GM18517 (cell line): ENCODE results near the gene ENHO.

ENCODE experiments used
- ATAC-seq: cut with Tn5 transposase; IDR thresholded peaks from one replicate; pipeline ENCODE4 v1.9.1; 2021; ENCODE audit warnings: mild to moderate bottlenecking, moderate library complexity; ENCODE audit not compliant: unreplicated experiment

ENHO gene

DNA sequence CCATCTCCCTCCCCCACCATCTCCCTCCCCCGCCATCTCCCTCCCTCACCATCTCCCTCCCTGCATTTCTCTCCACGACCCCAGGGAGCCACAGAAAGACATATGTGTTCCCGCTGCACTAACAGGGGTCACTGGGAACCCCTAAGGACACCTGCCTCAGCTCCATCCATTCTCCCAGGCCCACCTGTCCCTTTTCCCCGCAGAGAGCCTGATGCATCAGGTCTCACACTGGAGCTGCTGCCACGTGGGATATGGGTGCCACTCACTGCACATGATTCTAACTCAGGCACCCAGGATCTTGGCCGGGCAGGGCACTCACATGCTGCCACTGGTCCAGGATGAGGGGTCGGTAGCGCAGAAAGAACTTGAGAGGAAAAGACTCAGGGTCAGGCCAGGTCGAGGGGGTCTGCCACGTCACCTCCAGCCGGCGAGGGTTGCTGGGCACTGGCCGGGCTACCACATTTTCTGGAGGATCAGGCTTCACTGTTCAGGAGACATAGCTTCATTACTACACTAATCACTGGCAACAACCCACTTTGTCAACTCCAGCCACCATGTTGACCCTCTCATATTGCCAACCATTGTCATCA, 33.2 kb upstream of the ENHO start:
- no peak for ATAC-seq

DNA sequence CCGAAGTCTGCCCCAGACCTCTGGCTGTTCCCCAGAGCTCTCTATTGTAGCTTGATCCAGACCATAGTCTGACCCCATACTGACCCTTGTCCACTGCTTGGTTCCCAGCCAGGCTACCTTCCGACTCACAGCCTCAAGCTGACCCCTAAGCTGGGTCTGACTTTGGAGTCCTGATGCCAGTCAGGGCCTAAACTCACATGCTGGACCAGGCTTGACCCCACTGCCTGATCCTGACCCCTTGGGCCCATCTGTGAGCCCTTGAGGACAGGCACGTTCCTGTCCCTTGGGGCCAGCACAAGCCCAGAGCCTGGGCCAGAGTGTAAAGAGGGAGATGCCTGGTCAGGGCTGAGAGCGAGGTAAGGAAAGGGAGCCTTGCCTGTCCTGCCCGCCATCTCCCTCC, 32.7 kb upstream of the ENHO start:
- no peak for ATAC-seq

DNA sequence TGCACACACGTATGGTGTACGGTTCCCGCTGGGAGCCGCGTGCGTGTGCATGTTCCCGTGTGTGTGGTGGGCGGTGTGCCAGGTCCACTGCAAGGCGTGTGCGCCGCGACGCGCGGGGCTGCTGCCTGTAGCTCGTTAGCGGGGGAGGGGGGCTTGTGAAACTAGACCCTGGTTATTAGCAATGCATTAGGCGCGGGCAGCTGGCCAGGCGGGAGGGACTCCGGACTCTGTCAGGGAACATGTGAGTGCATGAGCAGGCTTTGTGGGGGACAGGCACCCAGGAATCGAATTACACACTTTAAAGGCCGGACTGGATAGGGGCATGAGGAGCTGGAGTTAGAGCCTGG, 32.2 kb upstream of the ENHO start:
- ATAC-seq: no peak

DNA sequence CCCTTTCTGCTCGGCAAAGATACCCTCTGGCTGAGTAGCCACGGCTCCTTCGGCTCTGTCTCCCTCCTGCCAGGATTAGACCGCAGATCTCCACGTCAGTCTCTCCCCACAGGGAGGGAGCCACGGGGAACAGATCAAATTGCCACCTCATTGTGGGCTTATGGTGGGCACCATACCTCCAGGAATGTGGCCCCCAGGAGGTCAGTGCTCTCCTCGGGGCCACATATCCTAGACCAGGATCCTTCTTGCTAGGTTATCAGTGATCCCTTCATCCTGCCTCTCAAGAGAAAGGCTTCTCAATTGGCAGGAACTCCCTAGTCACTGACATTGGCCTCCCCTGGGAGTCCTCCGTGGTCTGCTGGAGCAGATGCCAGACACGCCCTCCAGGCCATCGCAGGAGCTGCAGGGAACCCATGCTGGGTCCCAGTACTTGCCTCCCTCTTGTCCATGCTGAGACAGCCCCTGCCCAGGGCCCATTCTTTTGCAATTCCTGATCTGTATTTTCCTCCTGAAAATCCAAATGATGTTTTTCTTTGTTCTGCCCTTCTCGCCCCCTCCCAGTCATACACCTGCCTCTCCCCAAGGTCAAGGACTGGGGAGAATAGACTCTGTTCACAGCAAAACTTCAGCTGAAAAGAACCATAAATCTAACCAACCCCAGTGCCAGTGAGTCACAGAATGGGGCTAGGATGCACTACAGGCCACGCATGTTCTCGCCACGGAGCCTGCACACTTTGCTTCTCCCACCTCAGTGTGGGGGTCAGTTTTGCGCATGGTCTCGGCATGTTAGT, 31.6 kb upstream of the ENHO start:
- ATAC-seq: no peak

GRCh38 chr9:34553511-34554021, 30.8 kb upstream of the ENHO start:
- no peak for ATAC-seq

DNA sequence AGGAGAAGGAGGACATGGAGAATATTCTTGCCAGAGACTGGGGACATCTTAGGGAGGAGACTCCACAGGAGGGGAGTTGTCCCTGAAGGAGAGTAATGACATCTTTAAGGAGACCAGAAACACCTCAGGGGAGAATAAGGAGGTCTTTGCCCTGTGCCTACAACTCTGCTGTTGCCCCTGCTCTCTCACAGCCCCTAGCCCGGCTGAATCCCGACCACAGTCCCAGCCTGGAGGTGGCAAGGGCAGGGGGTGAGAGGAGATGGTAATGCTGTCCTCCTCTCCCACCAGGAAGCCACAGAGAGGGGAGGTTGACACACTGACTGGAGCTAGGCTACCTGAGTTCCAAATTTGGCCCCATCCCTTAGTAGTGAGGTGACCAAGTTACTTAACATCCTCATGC, 30.2 kb upstream of the ENHO start:
- ATAC-seq: no peak

GRCh38 chr9:34552606-34552981, 29.8 kb upstream of the ENHO start:
- no peak for ATAC-seq

GRCh38 chr9:34551751-34552605, 29.2 kb upstream of the ENHO start:
- ATAC-seq: no peak

GRCh38 chr9:34550681-34551270, 28.0 kb upstream of the ENHO start:
- no peak for ATAC-seq

DNA sequence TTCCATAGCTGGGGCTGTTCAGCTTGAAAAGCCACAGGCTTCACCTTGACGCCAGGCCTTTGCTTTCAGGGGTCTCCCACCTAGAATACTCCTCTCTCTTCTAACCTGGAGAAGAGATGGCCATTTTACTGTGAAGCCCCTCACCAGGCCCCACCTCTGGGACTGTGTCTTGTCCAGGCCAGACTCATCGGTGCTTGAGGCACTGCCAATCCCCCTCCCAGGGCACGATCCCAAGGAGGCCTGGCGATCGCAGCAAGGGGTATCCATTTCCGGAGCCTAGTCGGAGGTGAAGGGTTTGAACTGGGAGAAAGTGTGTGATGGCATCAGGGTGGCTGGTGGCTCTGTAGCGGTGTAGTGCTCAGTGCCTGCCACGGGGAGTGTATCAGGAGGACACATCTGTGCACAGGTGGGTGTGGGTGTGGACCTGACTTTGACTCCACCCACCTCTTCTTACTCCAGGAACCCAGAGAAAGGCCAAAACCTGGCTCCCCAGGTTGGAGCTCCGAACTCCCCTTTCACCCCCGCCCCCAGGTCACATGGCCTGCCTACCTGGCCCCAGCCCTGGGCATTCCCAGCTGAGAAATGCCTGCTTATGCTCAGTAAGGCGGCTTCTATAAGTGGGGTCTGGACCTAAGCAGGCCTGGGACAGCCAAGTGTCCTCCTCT, 27.4 kb upstream of the ENHO start:
- ATAC-seq: no peak

- ATAC-seq: no peak
These were observed 26.6 kb upstream of the ENHO start for GRCh38 chr9:34549407-34549732.

DNA sequence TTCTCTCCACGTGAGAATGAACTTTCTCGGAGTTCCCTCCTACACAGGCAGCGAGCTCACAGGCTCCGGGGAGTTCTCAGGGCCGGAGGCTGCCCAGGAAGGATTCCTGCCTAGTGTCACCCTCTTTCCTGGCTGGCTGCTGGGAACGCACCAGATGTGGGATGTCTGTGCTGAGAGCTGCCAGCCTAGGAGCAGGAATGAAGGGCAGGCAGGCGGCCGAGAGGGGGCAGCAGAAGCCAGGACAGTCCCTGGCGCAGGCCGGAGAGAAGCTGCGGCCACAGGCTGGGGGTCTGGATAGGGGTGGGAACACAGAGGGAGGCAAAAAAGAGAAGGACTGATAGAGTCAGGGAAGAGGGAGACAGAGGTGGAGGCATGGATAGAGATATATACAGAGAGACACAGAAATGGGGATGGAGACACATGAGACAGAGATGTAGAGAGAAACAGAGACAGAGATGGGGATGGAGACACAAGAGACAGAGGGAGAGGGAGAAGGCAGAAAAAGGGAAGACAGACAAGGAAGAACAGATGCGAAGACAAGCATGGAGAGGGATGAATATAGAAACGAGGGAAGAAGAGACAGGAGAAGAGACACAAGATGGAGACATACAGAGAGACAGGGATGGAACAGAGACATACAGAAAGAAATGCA, 25.3 kb upstream of the ENHO start:
- no peak for ATAC-seq

- no peak for ATAC-seq
These were observed 24.3 kb upstream of the ENHO start for GRCh38 chr9:34546834-34547827.

DNA sequence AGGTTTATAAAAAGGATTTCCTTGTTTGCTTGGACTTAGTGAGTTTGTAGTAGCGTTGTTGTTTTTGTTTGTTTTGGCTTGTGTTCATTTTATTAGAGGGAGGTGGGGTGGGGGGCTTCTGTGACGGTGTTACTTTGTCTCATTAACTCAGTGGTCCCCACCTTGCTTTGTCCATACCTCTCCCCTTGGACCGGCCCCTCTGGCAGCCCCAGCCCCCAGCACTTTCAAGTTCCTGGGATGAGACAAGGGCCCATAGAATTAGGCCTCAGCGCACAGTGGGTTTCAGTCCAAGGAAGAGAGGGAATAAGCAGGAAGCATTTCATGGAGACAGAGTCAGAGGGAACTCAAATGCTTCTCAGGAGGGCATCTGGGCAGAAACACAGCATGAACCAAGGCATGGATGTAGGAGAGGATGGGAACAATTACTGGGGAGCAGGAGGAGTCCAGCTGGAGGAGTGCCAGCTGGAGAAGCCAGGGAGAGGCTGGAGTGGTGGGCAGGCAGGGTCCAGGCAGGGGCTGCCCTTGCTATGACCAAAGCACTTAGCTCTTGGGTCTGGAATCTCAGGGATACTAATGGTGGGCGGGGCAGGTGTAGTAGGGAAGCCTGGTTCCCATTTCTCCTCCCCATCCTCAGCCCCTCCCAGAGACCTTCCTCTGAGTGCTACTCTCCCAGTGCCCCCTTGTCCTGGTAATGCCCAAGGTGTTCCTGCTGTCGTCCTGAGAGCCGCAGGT, 23.5 kb upstream of the ENHO start:
- ATAC-seq: no peak

GRCh38 chr9:34545497-34545896, 22.7 kb upstream of the ENHO start:
- ATAC-seq: no peak

DNA sequence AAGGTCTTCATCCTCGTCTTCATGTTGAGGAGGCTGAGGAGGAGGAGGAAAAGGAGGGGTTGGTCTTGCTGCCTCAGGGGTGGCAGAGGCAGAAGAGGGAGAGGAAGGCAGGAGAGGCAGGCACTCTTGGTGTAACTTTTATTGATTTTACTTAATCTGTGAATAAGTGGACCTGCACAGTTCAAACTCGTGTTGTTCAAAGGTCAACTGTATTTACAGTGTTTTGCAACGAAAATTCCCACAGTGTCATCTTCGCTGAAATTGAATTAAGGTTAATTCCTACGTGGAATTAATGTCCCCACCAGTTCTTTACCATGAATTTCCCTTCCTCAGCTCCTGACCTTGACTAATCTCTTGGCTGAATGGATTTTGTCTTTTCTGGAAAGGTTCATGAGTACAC, 21.2 kb upstream of the ENHO start:
- no peak for ATAC-seq

DNA sequence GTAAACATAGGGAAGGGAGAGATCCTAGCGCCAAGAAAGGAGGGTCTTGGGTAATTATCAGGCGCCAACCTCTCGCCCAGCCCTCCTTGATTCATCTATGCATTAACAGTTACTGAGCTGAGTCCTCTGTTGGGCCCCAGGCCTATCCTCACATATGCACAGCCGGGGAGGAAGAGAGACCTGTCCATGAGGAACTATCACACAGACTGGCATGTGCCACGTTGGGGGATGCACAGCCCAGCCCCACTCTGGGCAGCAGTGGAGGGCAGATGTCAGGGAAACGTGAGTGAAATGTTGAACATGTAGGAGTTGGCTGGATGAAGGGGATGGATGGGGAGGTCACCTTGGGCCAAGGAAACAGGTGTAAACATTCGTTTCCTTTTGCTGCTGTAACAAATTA, 18.8 kb upstream of the ENHO start:
- no peak for ATAC-seq

GRCh38 chr9:34540827-34541226, 18.0 kb upstream of the ENHO start:
- no peak for ATAC-seq

- ATAC-seq: no peak
These were observed 13.9 kb upstream of the ENHO start for GRCh38 chr9:34536685-34537084.
